Measurements from ENCODE around the gene DIDO1. TPM values are rescaled to one million over a fixed set of nuclear protein-coding genes. Genes with fewer than 3 reads are reported as not detected.

The DIDO1 gene
- total and polyA plus RNA-seq, 2 donors: 33.2 to 33.4 TPM

DNA sequence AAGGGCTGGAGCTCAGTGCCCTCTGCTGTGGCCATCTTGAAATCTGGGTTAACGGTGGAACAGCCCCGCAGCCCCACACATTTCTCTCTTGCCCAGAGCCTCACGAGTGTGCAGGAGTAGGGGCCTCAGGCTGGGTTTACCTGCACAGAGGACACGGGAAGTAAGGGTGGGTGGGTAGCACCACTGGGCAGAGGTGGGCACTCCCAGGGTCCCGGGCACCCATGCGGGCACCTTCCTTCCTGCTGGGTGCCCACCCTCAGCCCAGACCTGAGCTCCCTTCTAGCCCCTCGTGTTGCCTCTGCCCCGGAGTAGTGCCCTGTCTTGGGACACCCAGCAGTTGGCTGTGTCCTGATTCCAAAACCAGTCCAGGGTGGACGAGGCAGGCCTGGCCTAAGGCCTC is 98.3 kb downstream of the DIDO1 start:
- no peaks in the 10 kb centered on the region for H3K9me3 ChIP-seq (ENCODE audit: control insufficient read depth in 2 of 2, insufficient read depth in 1 of 2, low read length in 1 of 2)
- no peaks in the 10 kb centered on the region for H3K36me3 ChIP-seq (ENCODE audit: control insufficient read depth in 2 of 2, insufficient read depth in 2 of 2, low read length in 1 of 2)
- no peak for DNase-seq (ENCODE audit: low read depth in 6 of 9, low spot score in 9 of 9)
- H3K27me3 ChIP-seq (ENCODE audit: control insufficient read depth in 2 of 2, insufficient read depth in 1 of 2, low read length in 1 of 2): no peaks in the 10 kb centered on the region
- no peak overlapping the region for H3K27ac ChIP-seq (ENCODE audit: low read depth in 1 of 2, low read length in 1 of 2)
- no peak overlapping the region for H3K4me3 ChIP-seq (ENCODE audit: low read length in 2 of 2)
- 96% methylated on average over 9 of the region's 9 CpGs for WGBS
- peaks cover 7 to 30% of the 10 kb centered on the region in 2 donors for H3K4me1 ChIP-seq (ENCODE audit: control insufficient read depth in 2 of 2, insufficient read depth in 2 of 2, low read length in 2 of 2)

Other genes with a start within 250 kb of the DIDO1 start
- 0.09 TPM for gene NTSR1, start 217.7 kb downstream of the DIDO1 start, total RNA-seq
- gene NTSR1, start 217.7 kb downstream of the DIDO1 start, polyA plus RNA-seq: 0.14 TPM
- gene MRGBP, start 130.0 kb downstream of the DIDO1 start, total RNA-seq: 10.8 TPM
- 14.4 TPM for gene MRGBP, start 130.0 kb downstream of the DIDO1 start, polyA plus RNA-seq
- gene OGFR, start 121.7 kb downstream of the DIDO1 start, total RNA-seq: 35.9 TPM
- 90.4 TPM for gene OGFR, start 121.7 kb downstream of the DIDO1 start, polyA plus RNA-seq
- 4.1 TPM for gene COL9A3, start 109.5 kb downstream of the DIDO1 start, total RNA-seq
- 7.0 TPM for gene COL9A3, start 109.5 kb downstream of the DIDO1 start, polyA plus RNA-seq
- 13.0 TPM for gene TCFL5, start 64.7 kb downstream of the DIDO1 start, total RNA-seq
- 10.9 TPM for gene TCFL5, start 64.7 kb downstream of the DIDO1 start, polyA plus RNA-seq
- gene GID8, start 11.6 kb upstream of the DIDO1 start, total RNA-seq: 25.7 TPM
- 24.0 TPM for gene GID8, start 11.6 kb upstream of the DIDO1 start, polyA plus RNA-seq
- gene SLC17A9, start 26.2 kb upstream of the DIDO1 start, total RNA-seq: 1.2 TPM
- gene SLC17A9, start 26.2 kb upstream of the DIDO1 start, polyA plus RNA-seq: 10.0 TPM
- gene BHLHE23, start 80.5 kb upstream of the DIDO1 start, total RNA-seq: 0.42 TPM
- 0.37 TPM for gene BHLHE23, start 80.5 kb upstream of the DIDO1 start, polyA plus RNA-seq